IMR-90 (cell line): ENCODE measurements around the gene RBM44.

Experiments used
- BHLHE40 ChIP-seq: fragments of 150-350 bp; IDR thresholded peaks from 2 replicates; pipeline ENCODE4 v1.6.1; 2016; ENCODE audit warnings: mild to moderate bottlenecking, low read depth, low read length
- POLR2A ChIP-seq: IDR thresholded peaks from 2 replicates; pipeline ENCODE4 v1.6.1; 2012; ENCODE audit warnings: mild to moderate bottlenecking, low read depth, low read length
- RAD21 ChIP-seq: IDR thresholded peaks from 2 replicates; pipeline ENCODE4 v1.6.1; 2012; ENCODE audit warnings: low read length, improper control_type of control experiment

DNA sequence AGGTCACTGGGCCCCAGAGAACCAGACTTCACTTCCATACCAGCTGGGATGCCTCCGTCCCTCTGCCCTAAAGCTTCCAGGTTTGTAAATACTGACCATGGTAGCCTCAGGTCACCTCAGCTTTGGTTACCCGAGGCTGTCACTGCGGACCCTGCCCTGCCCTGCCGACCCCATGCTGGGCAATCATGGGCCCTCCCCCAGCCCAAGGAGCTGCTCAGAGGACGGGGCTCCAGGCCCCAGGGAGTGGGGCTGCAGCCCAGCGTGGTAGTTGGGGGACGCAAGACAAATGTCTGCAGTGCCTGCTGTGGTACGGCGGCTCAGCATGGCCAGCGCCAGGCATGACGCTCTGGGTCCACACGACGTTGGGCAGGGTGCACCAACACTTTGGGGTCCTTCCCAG is 86.1 kb downstream of the RBM44 start:
- no peak for TF ChIP-seq POLR2A
- no peak for TF ChIP-seq BHLHE40
- no peak for TF ChIP-seq RAD21
